PFSK-1 (cell line): Measurements from ENCODE around the gene MSH5.

Experiments used
- POLR2AphosphoS5 ChIP-seq: IDR thresholded peaks from 2 replicates; pipeline ENCODE4 v1.6.1; 2012; ENCODE audit warnings: low read depth, mild to moderate bottlenecking, control low read depth, low read length, moderate library complexity
- REST ChIP-seq, 2 experiments: IDR thresholded peaks; 2 replicates each; pipeline versions ENCODE4 v1.6.1 to v1.8.0; 2011 to 2012; ENCODE audit warnings: low read depth in 2 of 2, low read length in 2 of 2, control low read depth in 1 of 2, inconsistent platforms in 1 of 2, mild to moderate bottlenecking in 1 of 2, moderate library complexity in 1 of 2; ENCODE audit not compliant: insufficient read depth in 1 of 2
- SIN3A ChIP-seq: IDR thresholded peaks from 2 replicates; pipeline ENCODE4 v1.6.1; 2012; ENCODE audit warnings: mild to moderate bottlenecking, low read length, moderate library complexity, borderline replicate concordance; ENCODE audit not compliant: insufficient read depth
- TAF1 ChIP-seq: IDR thresholded peaks from 2 replicates; pipeline ENCODE4 v1.6.1; 2012; ENCODE audit warnings: low read length, control low read depth, borderline replicate concordance; ENCODE audit not compliant: insufficient read depth

GRCh38 chr6:31697555-31697954 lies 42.2 kb upstream of the MSH5 start:
- TF ChIP-seq TAF1 (no peak), POLR2AphosphoS5 (no peak), SIN3A (no peak), REST (IDR thresholded peaks at IDR 0.05; ENCODE audit: insufficient read depth in 1 of 2, low read depth in 2 of 2, low read length in 2 of 2) (no peak)
